KMS-11 (cell line): ENCODE measurements around the gene FAM107B.

Experiments
- H2AFZ ChIP-seq: fragments of 200-600 bp; sonication (generic); 2 replicates; pipeline ENCODE4 v1.6.1; 2016; ENCODE audit warnings: antibody characterized with exemption, mixed run types, low read depth
- H3K27ac ChIP-seq: fragments of 200-600 bp; sonication (generic); 2 replicates; pipeline ENCODE4 v1.6.1; 2016; ENCODE audit warnings: mild to moderate bottlenecking, mixed run types
- H3K27me3 ChIP-seq: fragments of 200-600 bp; sonication (generic); 2 replicates; pipeline ENCODE4 v1.6.1; 2017; ENCODE audit warnings: mild to moderate bottlenecking, low read depth, mixed run types, moderate library complexity; ENCODE audit not compliant: insufficient read depth
- H3K36me3 ChIP-seq: fragments of 200-600 bp; sonication (generic); 2 replicates; pipeline ENCODE4 v1.6.1; 2017; ENCODE audit warnings: mild to moderate bottlenecking, mixed run types; ENCODE audit not compliant: insufficient read depth
- H3K4me1 ChIP-seq: fragments of 200-600 bp; sonication (generic); 2 replicates; pipeline ENCODE4 v1.6.1; 2016; ENCODE audit warnings: mild to moderate bottlenecking, low read depth, mixed run types; ENCODE audit not compliant: poor library complexity, severe bottlenecking
- H3K4me2 ChIP-seq: fragments of 200-600 bp; sonication (generic); 2 replicates; pipeline ENCODE4 v1.7.0; 2016; ENCODE audit warnings: mild to moderate bottlenecking, mixed run types
- H3K4me3 ChIP-seq: fragments of 200-600 bp; sonication (generic); IDR thresholded peaks from 2 replicates; pipeline ENCODE4 v1.6.1; 2017; ENCODE audit warnings: low read depth, low read length, mixed read lengths; ENCODE audit not compliant: insufficient read depth
- H3K79me2 ChIP-seq: fragments of 200-600 bp; sonication (generic); 2 replicates; pipeline ENCODE4 v1.6.1; 2016; ENCODE audit warnings: low read depth, mixed run types; ENCODE audit not compliant: insufficient read depth
- H3K9ac ChIP-seq: fragments of 200-600 bp; sonication (generic); 2 replicates; pipeline ENCODE4 v1.6.1; 2016; ENCODE audit warnings: mild to moderate bottlenecking, mixed run types
- H4K20me1 ChIP-seq: fragments of 200-600 bp; sonication (generic); 2 replicates; pipeline ENCODE4 v1.6.1; 2016; ENCODE audit warnings: mild to moderate bottlenecking, mixed run types; ENCODE audit not compliant: insufficient read depth
- CTCF ChIP-seq: fragments of 200-600 bp; sonication (generic); conservative IDR thresholded peaks from 2 replicates; pipeline ENCODE4 v1.6.1; 2017; ENCODE audit warnings: low read depth, mild to moderate bottlenecking, antibody characterized with exemption, low read length, moderate library complexity, mixed read lengths

FAM107B gene

GRCh38 chr10:14601872-14602725 is 172.6 kb downstream of the FAM107B start:
- Histone ChIP-seq H3K9ac (no peak overlapping the region), H3K36me3 (no peaks in the 10 kb centered on the region)

GRCh38 chr10:14601326-14601725 is 173.4 kb downstream of the FAM107B start:
- TF ChIP-seq CTCF = no peak
- Histone ChIP-seq H2AFZ (no peak overlapping the region), H3K79me2 (no peaks in the 10 kb centered on the region), H3K9ac (no peak overlapping the region), H3K27ac (no peak overlapping the region), H4K20me1 (no peaks in the 10 kb centered on the region), H3K4me3 (no peak overlapping the region), H3K4me2 (no peak overlapping the region), H3K36me3 (no peaks in the 10 kb centered on the region), H3K4me1 (peaks cover 4% of the 10 kb centered on the region), H3K27me3 (peaks cover 4% of the 10 kb centered on the region; the same call in 1 of the 2 replicates)

More at GRCh38 chr10:14601872-14602725, 172.6 kb downstream of the FAM107B start:
- TF ChIP-seq CTCF = no peak
- no peaks in the 10 kb centered on the region for H4K20me1 ChIP-seq
- no peak overlapping the region for H3K4me3 ChIP-seq
- no peaks in the 10 kb centered on the region for H3K79me2 ChIP-seq
- no peak overlapping the region for H2AFZ ChIP-seq
- no peak overlapping the region for H3K4me2 ChIP-seq
- H3K27me3 ChIP-seq = peaks cover 4% of the 10 kb centered on the region; the same call in 1 of the 2 replicates
- no peak overlapping the region for H3K27ac ChIP-seq
- peaks cover 4% of the 10 kb centered on the region for H3K4me1 ChIP-seq

- TF ChIP-seq CTCF = no peak
- H3K27me3 ChIP-seq = peaks cover 4% of the 10 kb centered on the region; the same call in 1 of the 2 replicates
- no peaks in the 10 kb centered on the region for H3K36me3 ChIP-seq
- H4K20me1 ChIP-seq = no peaks in the 10 kb centered on the region
- no peak overlapping the region for H3K4me3 ChIP-seq
- no peak overlapping the region for H3K27ac ChIP-seq
- H3K4me1 ChIP-seq = peaks cover 4% of the 10 kb centered on the region
- H3K4me2 ChIP-seq = no peak overlapping the region
- no peaks in the 10 kb centered on the region for H3K79me2 ChIP-seq
- no peak overlapping the region for H3K9ac ChIP-seq
- H2AFZ ChIP-seq = no peak overlapping the region
These were observed 174.6 kb downstream of the FAM107B start for GRCh38 chr10:14600065-14600464.

GRCh38 chr10:14598809-14599764 is 175.6 kb downstream of the FAM107B start:
- H2AFZ ChIP-seq = no peak overlapping the region
- no peak for TF ChIP-seq CTCF
- no peaks in the 10 kb centered on the region for H4K20me1 ChIP-seq
- H3K9ac ChIP-seq = no peak overlapping the region
- no peak overlapping the region for H3K4me2 ChIP-seq
- H3K27me3 ChIP-seq = no peaks in the 10 kb centered on the region
- H3K27ac ChIP-seq = no peak overlapping the region
- H3K4me1 ChIP-seq = no peaks in the 10 kb centered on the region
- H3K36me3 ChIP-seq = no peaks in the 10 kb centered on the region
- no peaks in the 10 kb centered on the region for H3K79me2 ChIP-seq
- H3K4me3 ChIP-seq = no peak overlapping the region
